RPMI8226 (cell line): ENCODE data around the gene SF3B5.
"Not testable (repeated sequence)": the region's sequence is repeated elsewhere in the genome, so short reads cannot be mapped to it uniquely, and the experiment has no call there.

Source experiments
- DNase-seq: peaks from one replicate; pipeline ENCODE4 v3.0.0-alpha.2; 2015

SF3B5 gene

DNA sequence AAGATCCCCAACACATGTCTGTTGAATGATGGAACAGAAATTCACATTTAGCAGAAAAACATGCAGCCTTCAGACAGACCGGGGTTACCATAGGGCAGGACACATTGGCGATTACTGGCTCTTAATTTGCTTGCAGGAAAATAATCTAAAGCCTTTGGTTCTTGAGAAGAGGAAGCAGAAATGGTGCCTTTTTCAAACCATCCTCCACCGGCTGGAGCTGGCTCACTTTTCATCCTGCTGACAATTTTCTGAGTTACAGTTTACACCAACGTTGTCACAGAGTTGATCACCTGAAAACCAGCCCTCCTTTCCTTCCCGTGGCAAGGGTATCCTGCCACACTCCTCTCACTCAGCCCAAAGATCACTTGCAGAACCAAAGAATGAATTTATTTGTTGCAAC is 32.6 kb downstream of the SF3B5 start:
- DNase-seq = no peak

DNA sequence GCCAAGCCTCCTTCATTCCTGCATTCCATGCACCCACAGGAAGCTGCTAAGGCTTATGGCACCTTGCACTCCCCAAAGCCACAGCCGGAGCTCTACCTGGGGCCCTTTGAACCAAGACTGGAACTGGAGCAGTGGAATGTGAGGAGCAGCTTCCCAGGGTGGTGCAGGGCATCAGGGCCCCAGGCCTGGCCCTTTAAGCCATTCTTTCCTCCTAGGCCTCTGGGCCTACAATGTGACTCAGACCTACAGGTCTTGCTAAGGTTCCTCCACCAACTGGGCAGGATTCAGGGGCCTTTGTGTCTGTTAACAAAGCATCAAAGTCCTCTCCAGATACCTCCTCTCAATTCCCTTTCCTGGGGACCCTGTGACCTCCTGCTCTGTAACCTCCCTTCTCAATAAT is 36.2 kb downstream of the SF3B5 start:
- no peak for DNase-seq

DNA sequence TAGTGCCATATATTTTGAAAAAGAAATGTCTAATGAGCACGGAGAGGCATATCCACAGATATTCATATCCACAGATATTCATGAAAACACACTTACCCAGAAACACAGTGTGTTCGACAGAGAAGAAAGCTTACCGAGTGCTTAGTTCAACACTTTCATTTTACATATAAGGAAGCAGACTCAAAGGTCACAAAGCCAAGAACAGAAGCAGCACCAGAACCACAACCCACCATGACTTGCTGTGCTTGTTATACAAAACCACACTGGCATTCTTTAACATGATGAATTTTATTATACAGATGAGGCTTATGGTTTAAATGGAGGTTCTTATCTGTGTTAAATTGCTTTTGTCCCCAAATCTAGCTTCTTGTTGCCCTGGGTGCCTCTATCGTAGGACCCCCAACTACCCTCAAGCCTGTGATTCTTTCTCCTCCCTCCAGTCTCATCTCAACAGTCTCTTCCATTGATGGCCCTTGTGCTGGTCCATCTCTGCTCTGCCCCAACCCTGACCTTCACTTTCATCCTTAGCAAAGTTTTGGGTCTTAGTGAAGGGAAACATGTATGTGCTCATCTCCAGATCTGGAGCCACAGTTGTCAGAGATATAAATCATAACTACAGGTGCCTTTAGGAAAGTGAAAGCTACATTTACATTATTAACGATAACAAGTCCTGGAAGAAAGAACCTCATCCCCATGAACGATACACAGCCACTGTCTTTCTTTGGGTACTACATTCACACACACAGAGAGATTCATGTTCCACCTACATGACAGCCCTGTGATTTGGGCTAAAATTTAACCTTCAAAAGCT is 40.0 kb downstream of the SF3B5 start:
- peak; percentile 4 for DNase-seq

DNA sequence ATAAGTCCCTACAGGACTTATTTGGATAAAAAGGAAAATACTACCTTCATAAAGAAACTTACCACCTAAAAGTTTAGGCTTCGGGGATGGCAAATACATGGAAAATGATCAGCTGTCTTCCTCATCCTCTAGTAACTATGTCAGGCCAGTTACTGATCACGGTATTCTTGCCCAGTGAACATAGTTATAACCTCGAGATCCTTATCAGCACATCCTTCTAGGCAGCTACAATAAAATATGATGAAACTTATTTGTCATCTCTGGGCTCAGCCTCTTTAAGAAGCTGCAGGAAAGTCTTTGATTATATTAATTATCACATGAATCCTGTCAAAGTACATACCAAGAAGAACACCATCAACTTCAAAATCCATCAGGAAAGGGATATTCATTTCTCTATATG is 41.8 kb downstream of the SF3B5 start:
- no peak for DNase-seq

DNA sequence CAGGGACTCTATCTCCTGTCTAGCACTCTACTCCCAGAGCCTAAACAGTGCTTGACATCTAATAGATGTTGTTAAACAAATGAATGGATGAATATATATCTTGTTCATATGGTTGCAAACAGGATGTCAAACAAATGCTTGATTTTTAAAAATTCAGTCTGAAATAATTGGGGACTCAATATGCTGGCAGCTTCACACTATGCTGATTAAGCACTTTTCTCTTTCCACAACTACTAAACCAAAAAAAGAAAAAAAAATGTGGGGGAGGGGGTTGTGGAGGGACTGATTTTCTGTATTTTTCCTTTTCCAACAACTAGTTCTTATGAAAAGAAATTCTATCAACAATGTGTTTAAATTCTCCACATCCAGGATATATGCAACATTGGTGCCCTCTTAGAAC is 42.9 kb downstream of the SF3B5 start:
- DNase-seq = no peak

DNA sequence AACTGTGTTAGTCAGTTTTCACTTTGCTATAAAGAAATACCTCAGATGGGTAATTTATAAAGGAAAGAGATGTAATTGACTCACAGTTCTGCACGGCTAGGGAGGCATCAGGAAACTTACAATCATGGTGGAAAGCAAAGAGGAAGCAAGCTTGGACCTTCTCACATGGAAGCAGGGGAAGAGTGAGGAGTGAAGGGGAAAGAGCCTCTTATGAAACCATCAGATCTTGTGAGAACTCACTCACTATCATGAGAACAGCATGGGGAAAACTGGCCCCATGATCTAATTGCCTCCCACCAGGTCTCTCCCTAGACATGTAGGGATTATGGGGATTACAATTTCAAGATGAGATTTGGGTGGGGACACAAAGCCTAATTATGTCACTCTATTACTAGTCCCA is 46.0 kb downstream of the SF3B5 start:
- no peak for DNase-seq

DNA sequence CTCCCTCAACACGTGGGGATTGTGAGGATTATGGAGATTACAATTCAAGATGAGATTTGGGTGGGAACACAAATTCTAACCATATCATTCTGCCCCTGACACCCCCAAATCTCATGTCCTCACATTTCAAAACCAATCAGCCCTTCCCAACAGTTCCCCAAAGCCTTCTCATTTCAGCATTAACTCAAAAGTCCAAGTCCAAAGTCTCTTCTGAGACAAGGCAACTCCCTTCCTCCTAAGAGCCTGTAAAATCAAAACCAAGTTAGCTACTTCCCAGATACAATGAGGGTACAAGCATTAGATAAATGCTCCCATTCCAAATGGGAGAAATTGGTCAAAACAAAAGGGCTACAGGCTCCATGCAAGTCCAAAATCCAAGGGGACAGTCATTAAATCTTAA is 47.7 kb downstream of the SF3B5 start:
- DNase-seq = no peak

DNA sequence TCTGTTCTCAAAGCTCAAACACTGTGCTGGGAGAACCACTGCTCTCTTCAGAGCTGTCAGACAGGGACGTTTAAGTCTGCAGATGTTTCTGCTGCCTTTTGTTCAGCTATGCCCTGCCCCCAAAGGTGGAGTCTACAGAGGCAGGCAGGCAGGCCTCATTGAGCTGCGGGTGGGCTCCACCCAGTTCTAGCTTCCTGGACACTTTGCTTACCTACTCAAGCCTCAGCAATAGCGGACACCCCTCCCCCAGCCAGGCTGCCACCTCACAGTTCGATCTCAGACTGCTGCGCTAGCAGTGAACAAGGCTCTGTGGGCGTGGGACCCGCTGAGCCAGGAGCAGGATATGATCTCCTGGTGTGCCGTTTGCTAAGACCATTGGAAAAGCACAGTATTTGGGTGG is 48.7 kb downstream of the SF3B5 start:
- DNase-seq = not testable (repeated sequence)

DNA sequence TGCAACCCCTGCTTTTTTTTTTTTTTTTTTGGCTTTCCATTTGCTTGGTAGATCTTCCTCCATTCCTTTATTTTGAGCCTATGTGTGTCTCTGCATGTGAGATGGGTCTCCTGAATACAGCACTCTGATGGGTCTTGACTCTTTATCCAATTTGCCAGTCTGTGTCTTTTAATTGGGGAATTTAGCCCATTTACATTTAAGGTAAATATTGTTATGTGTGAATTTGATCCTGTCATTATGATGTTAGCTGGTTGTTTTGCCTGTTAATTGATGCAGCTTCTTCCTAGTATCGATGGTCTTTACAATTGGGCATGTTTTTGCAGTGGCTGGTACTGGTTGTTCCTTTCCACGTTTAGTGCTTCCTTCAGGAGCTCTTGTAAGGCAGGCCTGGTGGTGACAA is 50.4 kb downstream of the SF3B5 start:
- DNase-seq = not testable (repeated sequence)
